Cardiac muscle cell (in vitro differentiated cells and primary cell): Measurements from ENCODE around the gene CDC37L1. TPM values are rescaled to one million over a fixed set of nuclear protein-coding genes. Genes with fewer than 3 reads are reported as not detected.
"Not testable (repeated sequence)": the region's sequence is repeated elsewhere in the genome, so short reads cannot be mapped to it uniquely, and the experiment has no call there.

Source experiments
- DNase-seq, 2 donors: peaks; one replicate each; pipeline versions ENCODE4 v3.0.0 to v3.0.0-alpha.2; 2010 to 2017; ENCODE audit warnings: low read depth in 1 of 2, low spot score in 1 of 2
- H3K27ac ChIP-seq: fragments of 200-600 bp; sonication (generic); 2 replicates; pipeline ENCODE4 v1.5.1; 2016
- H3K27me3 ChIP-seq: fragments of 200-600 bp; sonication (generic); 2 replicates; pipeline ENCODE4 v1.6.0; 2016; ENCODE audit warnings: control low read depth
- H3K36me3 ChIP-seq: fragments of 200-600 bp; sonication (generic); 2 replicates; pipeline ENCODE4 v1.5.1; 2016; ENCODE audit warnings: control low read depth
- H3K4me1 ChIP-seq: fragments of 200-600 bp; sonication (generic); 2 replicates; pipeline ENCODE4 v1.8.1; 2017; ENCODE audit warnings: low read depth, mild to moderate bottlenecking, mixed run types
- H3K4me3 ChIP-seq: fragments of 200-600 bp; sonication (generic); 2 replicates; pipeline ENCODE4 v1.5.1; 2016; ENCODE audit warnings: mild to moderate bottlenecking
- H3K9me3 ChIP-seq: fragments of 200-600 bp; sonication (generic); 2 replicates; pipeline ENCODE4 v1.5.1; 2017; ENCODE audit warnings: low read depth, mild to moderate bottlenecking, control low read depth
- polyA plus RNA-seq: library from polyadenylated mRNA; unstranded; fragments of >200 nt; fragmentation: Nextera tagmentation; extraction: Ambion mirVana; gene quantifications from 2 replicates; pipeline ENCODE4 v1.2.1, GENCODE V29; 2016
- total RNA-seq: library from RNA; depleted of rRNA; stranded (reverse); fragments of >200 nt; gene quantifications from 2 replicates; pipeline ENCODE4 v1.2.3, GENCODE V29; 2016
- TF ChIP-seq, protein P1 (sequence below): IDR thresholded peaks from 2 replicates; pipeline ENCODE4 v1.5.1; 2012; ENCODE audit warnings: low read depth, mild to moderate bottlenecking, low read length

CDC37L1 gene
- total and polyA plus RNA-seq, 2 experiments from 2014 or later, result 19.6 to 39.2 TPM

DNA sequence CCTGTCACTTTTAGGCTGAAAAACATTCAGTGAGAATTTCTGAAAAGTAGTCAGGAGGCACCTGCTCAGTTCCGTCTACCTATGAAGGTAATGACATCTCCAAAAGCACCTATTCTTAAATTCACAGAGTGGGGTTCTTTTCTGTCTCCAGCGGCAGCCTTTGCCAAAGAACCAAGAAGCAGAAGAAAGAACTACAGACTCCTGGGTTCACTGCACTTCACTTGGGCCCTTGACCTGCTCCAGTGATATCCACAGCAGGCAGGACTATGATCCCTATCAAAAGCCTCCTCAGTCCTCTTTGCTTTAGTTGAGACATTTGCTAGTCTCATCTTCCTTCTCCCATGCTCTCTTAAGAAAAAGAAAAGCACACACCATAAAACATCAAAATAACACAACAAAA lies 37.0 kb upstream of the CDC37L1 start:
- Histone ChIP-seq H3K9me3 (no peaks in the 10 kb centered on the region), H3K27me3 (no peaks in the 10 kb centered on the region), H3K27ac (no peak overlapping the region), H3K4me3 (no peak overlapping the region), H3K4me1 (no peaks in the 10 kb centered on the region), H3K36me3 (no peaks in the 10 kb centered on the region)
- DNase-seq, result no peak
- TF ChIP-seq, protein P1, sequence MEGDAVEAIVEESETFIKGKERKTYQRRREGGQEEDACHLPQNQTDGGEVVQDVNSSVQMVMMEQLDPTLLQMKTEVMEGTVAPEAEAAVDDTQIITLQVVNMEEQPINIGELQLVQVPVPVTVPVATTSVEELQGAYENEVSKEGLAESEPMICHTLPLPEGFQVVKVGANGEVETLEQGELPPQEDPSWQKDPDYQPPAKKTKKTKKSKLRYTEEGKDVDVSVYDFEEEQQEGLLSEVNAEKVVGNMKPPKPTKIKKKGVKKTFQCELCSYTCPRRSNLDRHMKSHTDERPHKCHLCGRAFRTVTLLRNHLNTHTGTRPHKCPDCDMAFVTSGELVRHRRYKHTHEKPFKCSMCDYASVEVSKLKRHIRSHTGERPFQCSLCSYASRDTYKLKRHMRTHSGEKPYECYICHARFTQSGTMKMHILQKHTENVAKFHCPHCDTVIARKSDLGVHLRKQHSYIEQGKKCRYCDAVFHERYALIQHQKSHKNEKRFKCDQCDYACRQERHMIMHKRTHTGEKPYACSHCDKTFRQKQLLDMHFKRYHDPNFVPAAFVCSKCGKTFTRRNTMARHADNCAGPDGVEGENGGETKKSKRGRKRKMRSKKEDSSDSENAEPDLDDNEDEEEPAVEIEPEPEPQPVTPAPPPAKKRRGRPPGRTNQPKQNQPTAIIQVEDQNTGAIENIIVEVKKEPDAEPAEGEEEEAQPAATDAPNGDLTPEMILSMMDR, result no peak

DNA sequence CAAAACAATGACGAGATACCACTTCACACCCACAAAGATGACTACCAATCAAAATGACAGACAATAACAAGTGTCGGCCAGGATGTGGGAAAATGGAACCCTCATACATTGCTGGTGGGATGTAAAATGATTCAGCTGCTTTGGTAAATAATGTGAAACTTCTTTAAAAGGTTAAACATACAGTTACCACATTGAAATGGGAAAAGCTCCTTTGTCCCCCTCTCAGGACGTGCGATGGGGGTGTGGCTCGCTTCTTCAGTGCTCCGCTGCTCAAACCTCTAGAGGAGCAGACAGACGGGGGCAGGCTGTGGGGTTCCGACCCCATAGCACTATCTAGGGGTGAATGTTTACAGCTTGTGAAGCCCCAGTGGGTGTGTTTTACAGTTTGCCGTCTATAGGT lies 25.3 kb upstream of the CDC37L1 start:
- Histone ChIP-seq H3K36me3 (no peaks in the 10 kb centered on the region), H3K27ac (no peak overlapping the region), H3K4me3 (no peak overlapping the region), H3K9me3 (no peaks in the 10 kb centered on the region), H3K27me3 (no peaks in the 10 kb centered on the region), H3K4me1 (no peaks in the 10 kb centered on the region)
- TF ChIP-seq, protein P1, result no peak
- no peak for DNase-seq

DNA sequence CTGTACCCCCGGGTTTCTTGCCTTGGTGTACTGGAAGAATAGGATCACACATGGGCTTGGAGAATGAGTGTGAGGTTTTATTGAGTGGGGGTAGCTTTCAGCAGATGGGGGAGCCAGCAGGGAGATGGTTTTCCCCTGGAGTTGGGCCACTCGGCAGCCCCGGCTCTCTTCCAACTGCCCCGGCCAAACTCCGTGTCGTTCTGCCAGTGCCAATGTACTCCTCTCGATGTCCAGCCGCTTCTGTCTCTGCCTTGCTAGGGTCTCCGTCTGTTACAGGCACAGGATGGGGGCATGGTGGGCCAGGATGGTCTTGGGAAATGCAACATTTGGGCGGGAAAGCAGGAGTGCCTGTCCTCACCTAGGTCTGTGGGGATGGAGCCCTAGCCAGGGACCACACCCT lies 24.8 kb upstream of the CDC37L1 start:
- Histone ChIP-seq H3K4me1 (no peaks in the 10 kb centered on the region), H3K36me3 (no peaks in the 10 kb centered on the region), H3K4me3 (no peak overlapping the region), H3K9me3 (no peaks in the 10 kb centered on the region), H3K27me3 (no peaks in the 10 kb centered on the region), H3K27ac (no peak overlapping the region)
- TF ChIP-seq, protein P1, result no peak
- no peak for DNase-seq

DNA sequence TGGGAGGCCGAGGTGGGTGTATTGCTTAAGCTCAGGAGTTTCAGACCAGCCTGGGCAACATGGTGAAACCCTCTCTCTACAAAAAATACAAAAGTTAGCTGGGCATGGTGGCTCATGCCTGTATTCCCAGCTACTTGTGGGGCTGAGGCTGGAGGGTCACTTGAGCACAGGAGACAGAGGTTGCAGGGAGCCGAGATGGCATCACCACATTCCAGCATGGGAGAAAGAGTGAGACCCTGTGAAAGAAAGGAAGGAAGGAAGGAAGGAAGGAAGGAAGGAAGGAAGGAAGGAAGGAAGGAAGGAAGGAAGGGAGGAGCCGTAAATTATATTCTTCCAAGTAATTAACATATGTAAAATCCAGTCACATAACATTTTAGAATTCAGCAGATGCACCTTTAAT lies 23.2 kb upstream of the CDC37L1 start:
- H3K4me1 ChIP-seq, H3K27me3 ChIP-seq: not testable (repeated sequence)

DNA sequence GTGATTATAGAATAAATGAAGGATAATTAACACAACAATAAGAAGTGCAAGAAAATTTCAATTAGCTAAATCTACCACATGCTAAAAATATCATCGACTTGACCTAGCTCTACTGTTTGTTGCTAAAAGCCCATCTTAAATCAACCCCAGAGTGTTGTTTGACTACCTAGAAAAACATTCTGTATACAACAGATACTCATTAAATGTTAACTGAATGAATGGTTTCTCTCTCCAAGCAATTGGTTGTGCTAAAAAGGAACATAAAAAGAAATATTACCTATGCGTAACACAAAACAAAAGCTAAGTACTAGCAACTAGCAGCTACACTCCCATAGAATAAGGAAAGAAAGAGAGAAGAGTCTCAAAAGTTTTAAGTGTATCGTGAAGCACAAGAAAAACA lies 22.7 kb upstream of the CDC37L1 start:
- Histone ChIP-seq H3K4me1 (no peaks in the 10 kb centered on the region), H3K27me3 (no peaks in the 10 kb centered on the region), H3K36me3 (no peaks in the 10 kb centered on the region), H3K4me3 (no peak overlapping the region), H3K27ac (no peak overlapping the region), H3K9me3 (no peaks in the 10 kb centered on the region)
- TF ChIP-seq, protein P1, result no peak
- no peak for DNase-seq

More for the DNA sequence above, 23.2 kb upstream of the CDC37L1 start:
- not testable (repeated sequence) for H3K9me3 ChIP-seq, H3K4me3 ChIP-seq, H3K36me3 ChIP-seq, H3K27ac ChIP-seq, DNase-seq

DNA sequence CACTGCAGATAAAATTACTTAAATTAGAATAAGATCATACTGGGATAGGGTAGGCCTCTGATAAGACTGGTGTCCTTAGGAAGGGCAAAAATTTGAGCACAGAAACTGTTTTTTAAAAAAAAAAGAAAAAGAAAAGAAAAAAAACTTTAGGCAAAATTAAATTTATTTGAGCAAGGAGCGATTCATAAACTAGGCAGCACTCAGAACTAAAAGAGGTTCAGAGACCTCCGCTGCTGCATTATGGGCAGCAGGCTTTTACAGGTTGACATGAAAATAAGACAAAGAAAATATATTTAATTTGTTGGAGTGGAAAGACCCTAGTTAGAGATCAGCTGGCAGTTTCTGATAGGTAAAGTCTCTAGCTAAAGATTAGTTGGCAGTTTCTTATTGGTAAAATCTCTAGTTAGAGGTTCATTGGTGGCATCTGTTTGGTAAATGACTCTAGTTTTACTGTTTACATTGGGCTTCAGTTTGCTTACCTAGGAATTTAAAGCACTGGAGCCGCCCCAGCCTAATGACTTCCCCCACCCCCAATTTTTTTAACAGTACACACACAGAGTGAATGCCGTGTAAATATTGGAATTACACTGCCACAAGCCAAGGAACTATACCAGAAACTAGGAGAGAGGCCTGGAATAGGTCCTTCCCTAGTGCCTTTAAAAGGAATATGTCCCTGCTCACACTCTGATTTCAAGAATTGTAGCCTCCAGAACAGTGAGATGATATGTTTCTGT lies 21.8 kb upstream of the CDC37L1 start:
- no peaks in the 10 kb centered on the region for H3K4me1 ChIP-seq
- H3K27me3 ChIP-seq, result no peaks in the 10 kb centered on the region
- TF ChIP-seq, protein P1, result no peak
- no peaks in the 10 kb centered on the region for H3K9me3 ChIP-seq
- H3K4me3 ChIP-seq, result no peak overlapping the region
- no peaks in the 10 kb centered on the region for H3K36me3 ChIP-seq
- H3K27ac ChIP-seq, result no peak overlapping the region
- no peak for DNase-seq

DNA sequence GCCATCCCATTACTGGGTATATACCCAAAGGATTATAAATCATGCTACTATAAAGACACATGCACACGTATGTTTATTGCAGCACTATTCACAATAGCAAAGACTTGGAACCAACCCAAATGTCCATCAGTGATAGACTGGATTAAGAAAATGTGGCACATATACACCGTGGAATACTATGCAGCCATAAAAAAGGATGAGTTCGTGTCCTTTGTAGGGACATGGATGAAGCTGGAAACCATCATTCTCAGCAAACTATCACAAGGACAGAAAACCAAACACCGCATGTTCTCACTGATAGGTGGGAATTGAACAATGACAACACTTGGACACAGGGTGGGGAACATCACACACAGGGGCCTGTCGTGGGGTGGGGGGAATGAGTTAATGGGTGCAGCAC lies 18.7 kb upstream of the CDC37L1 start:
- H3K27me3 ChIP-seq, H3K27ac ChIP-seq, H3K36me3 ChIP-seq, H3K9me3 ChIP-seq, DNase-seq, H3K4me3 ChIP-seq: not testable (repeated sequence)
- peaks cover 11% of the 10 kb centered on the region for H3K4me1 ChIP-seq
